Nephron progenitor cell (in vitro differentiated cells): ENCODE data around the gene SYT6.

Experiments used
- DNase-seq: peaks from one replicate; pipeline ENCODE4 v3.0.0; 2021
- H3K27ac Mint-ChIP-seq: 2 replicates; pipeline ENCODE4 v1.8.0; 2021; ENCODE audit warnings: mild to moderate bottlenecking, moderate library complexity, mixed read lengths
- H3K27me3 Mint-ChIP-seq: 2 replicates; pipeline ENCODE4 v1.8.0; 2021; ENCODE audit warnings: mild to moderate bottlenecking, low read depth, mixed read lengths; ENCODE audit not compliant: poor library complexity
- H3K36me3 Mint-ChIP-seq: 2 replicates; pipeline ENCODE4 v1.8.0; 2021; ENCODE audit warnings: low read depth, mixed read lengths
- H3K4me1 Mint-ChIP-seq: 2 replicates; pipeline ENCODE4 v1.8.0; 2021; ENCODE audit warnings: mixed read lengths
- H3K4me3 Mint-ChIP-seq: 2 replicates; pipeline ENCODE4 v1.8.0; 2021; ENCODE audit warnings: mild to moderate bottlenecking, moderate library complexity, mixed read lengths
- H3K9me3 Mint-ChIP-seq: 2 replicates; pipeline ENCODE4 v1.8.0; 2021; ENCODE audit warnings: mild to moderate bottlenecking, moderate library complexity, mixed read lengths
- TF ChIP-seq, protein P1 (sequence below): fragments of 200-600 bp; sonication (generic); IDR thresholded peaks from 2 replicates; pipeline ENCODE4 v1.5.0; 2021; ENCODE audit warnings: antibody characterized with exemption

The SYT6 gene

GRCh38 chr1:114152508-114153260, 985 bp downstream of the SYT6 start:
- TF ChIP-seq, protein P1, sequence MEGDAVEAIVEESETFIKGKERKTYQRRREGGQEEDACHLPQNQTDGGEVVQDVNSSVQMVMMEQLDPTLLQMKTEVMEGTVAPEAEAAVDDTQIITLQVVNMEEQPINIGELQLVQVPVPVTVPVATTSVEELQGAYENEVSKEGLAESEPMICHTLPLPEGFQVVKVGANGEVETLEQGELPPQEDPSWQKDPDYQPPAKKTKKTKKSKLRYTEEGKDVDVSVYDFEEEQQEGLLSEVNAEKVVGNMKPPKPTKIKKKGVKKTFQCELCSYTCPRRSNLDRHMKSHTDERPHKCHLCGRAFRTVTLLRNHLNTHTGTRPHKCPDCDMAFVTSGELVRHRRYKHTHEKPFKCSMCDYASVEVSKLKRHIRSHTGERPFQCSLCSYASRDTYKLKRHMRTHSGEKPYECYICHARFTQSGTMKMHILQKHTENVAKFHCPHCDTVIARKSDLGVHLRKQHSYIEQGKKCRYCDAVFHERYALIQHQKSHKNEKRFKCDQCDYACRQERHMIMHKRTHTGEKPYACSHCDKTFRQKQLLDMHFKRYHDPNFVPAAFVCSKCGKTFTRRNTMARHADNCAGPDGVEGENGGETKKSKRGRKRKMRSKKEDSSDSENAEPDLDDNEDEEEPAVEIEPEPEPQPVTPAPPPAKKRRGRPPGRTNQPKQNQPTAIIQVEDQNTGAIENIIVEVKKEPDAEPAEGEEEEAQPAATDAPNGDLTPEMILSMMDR, result no peak
- H3K27me3 Mint-ChIP-seq, result peaks cover 56% of the 10 kb centered on the region
- H3K9me3 Mint-ChIP-seq, result no peaks in the 10 kb centered on the region
- H3K4me1 Mint-ChIP-seq, result peaks cover 58% of the 10 kb centered on the region
- peak; percentile 73 for DNase-seq
- H3K4me3 Mint-ChIP-seq, result peak overlapping the region; percentile 78
- no peaks in the 10 kb centered on the region for H3K36me3 Mint-ChIP-seq
- H3K27ac Mint-ChIP-seq, result no peak overlapping the region

DNA sequence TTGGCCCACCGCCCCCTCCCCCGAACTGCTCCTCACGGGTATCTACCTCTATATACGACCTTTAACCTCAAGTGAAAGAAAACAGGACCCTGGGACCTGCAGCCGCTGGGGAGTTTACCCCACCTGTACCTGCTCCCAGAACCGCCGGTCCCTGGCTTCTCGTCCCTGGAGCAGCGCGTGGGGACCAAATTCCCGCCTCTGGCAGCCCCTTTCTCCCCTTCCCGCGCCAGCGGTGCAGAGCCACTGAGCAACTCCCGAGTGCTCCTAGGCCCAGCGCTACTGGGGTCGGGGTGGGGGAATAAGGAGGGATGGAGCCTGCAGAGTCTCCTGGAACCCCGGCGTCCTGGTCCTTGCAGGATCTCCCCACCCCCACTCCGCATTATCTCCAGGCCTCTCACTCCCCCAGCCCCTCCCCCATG, 1.6 kb downstream of the SYT6 start:
- Mint-ChIP-seq H3K36me3 (peaks cover 2% of the 10 kb centered on the region), H3K27ac (no peak overlapping the region), H3K27me3 (peaks cover 52% of the 10 kb centered on the region)

DNA sequence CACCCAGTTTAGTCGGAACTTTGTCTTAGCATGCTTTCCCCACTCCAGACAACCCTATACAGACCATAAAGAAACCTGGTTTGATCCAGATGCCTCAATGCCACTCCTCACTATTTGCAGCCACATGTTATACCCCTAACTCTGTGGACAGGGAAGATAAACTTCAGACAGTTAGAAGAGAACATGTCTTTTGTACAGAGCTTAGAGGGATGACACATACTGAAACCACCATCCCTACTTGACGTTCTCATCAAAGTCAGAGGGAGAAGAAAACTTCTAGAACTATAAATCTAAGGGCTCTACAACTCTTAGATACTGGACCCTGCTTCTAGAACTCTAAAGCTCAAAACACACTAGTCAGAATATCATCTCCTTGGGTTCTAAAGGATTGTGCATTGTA, 3.7 kb downstream of the SYT6 start:
- Mint-ChIP-seq H3K9me3 (no peaks in the 10 kb centered on the region), H3K36me3 (peaks cover 5% of the 10 kb centered on the region), H3K4me3 (no peak overlapping the region), H3K27me3 (peaks cover 35% of the 10 kb centered on the region), H3K4me1 (peaks cover 57% of the 10 kb centered on the region), H3K27ac (no peak overlapping the region)
- no peak for DNase-seq
- TF ChIP-seq, protein P1, result no peak

More for the DNA sequence above, 1.6 kb downstream of the SYT6 start:
- TF ChIP-seq, protein P1, result no peak
- Mint-ChIP-seq H3K4me1 (peaks cover 55% of the 10 kb centered on the region), H3K9me3 (no peaks in the 10 kb centered on the region), H3K4me3 (peak overlapping the region; percentile 75)
- DNase-seq, result no peak

DNA sequence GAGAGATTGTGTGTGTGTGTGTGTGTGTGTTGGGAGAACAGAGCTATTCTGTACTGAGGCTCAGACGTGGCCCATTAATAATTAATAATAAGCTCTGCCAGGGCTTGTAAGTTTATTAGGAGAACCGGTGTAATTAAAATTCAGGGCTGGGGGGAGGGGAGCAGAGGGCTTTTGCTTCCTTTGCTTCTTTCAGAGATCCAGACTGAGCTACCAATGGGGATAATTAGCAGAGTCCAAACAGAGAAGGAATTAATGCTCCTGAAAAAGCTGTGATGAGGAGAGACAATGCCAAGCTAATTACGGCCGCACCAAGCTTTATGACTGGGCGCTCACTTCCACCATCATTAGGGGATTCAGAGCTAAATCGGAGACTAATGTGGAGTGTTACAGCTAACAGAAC, 4.5 kb downstream of the SYT6 start:
- H3K36me3 Mint-ChIP-seq, result peaks cover 5% of the 10 kb centered on the region
- H3K27me3 Mint-ChIP-seq, result peaks cover 27% of the 10 kb centered on the region
- DNase-seq, result no peak
- no peak overlapping the region for H3K4me3 Mint-ChIP-seq
- TF ChIP-seq, protein P1, result no peak
- H3K27ac Mint-ChIP-seq, result no peak overlapping the region
- H3K9me3 Mint-ChIP-seq, result no peaks in the 10 kb centered on the region
- H3K4me1 Mint-ChIP-seq, result peaks cover 55% of the 10 kb centered on the region

DNA sequence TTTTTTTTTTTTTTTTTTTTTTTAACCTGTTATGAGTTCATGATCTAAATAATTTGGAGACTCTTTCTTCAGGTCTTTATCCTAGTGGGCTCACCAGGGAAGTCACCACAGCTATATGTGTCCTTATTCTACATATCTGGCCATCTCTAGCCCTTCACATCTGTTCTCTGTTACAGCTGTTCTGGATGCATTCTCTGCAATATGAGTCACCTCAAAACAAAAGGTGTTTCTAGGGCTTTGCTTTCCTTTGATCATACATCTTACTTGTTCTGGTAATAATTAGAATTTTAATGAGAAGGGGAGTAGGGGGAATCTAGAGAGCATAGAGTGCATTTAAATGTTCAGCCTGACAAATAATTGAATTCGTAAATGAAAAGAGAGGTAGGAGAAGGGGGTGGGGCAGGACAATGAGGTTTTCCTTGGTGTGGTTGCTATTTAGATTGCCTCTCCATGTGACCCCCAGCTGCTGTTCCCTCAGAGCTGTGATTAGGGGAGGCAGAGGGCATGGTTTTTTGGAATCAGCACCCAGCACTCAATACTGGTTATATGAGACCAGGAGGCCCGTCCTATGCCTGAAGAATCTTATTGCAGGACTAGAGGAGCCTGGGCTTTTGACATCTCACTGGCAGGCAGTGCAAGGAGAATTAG, 8.0 kb downstream of the SYT6 start:
- Mint-ChIP-seq H3K27me3 (no peaks in the 10 kb centered on the region), H3K4me3 (no peak overlapping the region), H3K4me1 (peaks cover 35% of the 10 kb centered on the region), H3K27ac (no peak overlapping the region), H3K9me3 (peaks cover 14% of the 10 kb centered on the region), H3K36me3 (peaks cover 25% of the 10 kb centered on the region)
- DNase-seq, result no peak
- TF ChIP-seq, protein P1, result no peak
